HEK293 (cell line): ENCODE results near the gene SNX19.
"Not testable (repeated sequence)": the region's sequence is repeated elsewhere in the genome, so short reads cannot be mapped to it uniquely, and the experiment has no call there.

Experiments
- CTCF ChIA-PET: fragments of 350-600 bp; formaldehyde crosslinking; extraction: SDS; loops from one replicate; lab custom pipeline; 2021; ENCODE audit warnings: antibody characterized with exemption; lab: Yijun Ruan, JAX
- POLR2A ChIA-PET: fragments of 300-600 bp; formaldehyde crosslinking; extraction: SDS; loops from one replicate; lab custom pipeline; 2020; ENCODE audit warnings: antibody characterized with exemption, inconsistent platforms; lab: Yijun Ruan, JAX
- H3K27ac ChIP-seq: fragments of 200-500 bp; sonication (Bioruptor generic); 2 replicates; pipeline ENCODE4 v1.5.1; 2014; ENCODE audit warnings: low read depth, low read length, control low read depth, inconsistent platforms; ENCODE audit errors: extremely low read depth
- H3K36me3 ChIP-seq, 2 experiments: fragments of 200-500 bp in 1 of 2; sonication (Bioruptor generic) in 1 of 2; 1 replicate in 1 of 2; 2 replicates in 1 of 2; pipeline ENCODE4 v1.5.1; 2014 to 2017; ENCODE audit warnings: inconsistent platforms in 2 of 2, low read length in 2 of 2; ENCODE audit not compliant: control insufficient read depth in 2 of 2, insufficient read depth in 1 of 2
- H3K4me1 ChIP-seq: fragments of 200-500 bp; sonication (Bioruptor generic); 2 replicates; pipeline ENCODE4 v1.5.1; 2014; ENCODE audit warnings: mild to moderate bottlenecking, low read length, inconsistent platforms; ENCODE audit not compliant: control insufficient read depth, insufficient read depth
- H3K4me3 ChIP-seq: 2 replicates; pipeline ENCODE4 v1.5.1; 2011; ENCODE audit warnings: low read depth, mild to moderate bottlenecking, control low read depth, low read length, moderate library complexity
- H3K9me3 ChIP-seq: fragments of 200-500 bp; sonication (Bioruptor generic); 2 replicates; pipeline ENCODE4 v1.5.1; 2014; ENCODE audit warnings: low read depth, low read length, inconsistent platforms; ENCODE audit not compliant: control insufficient read depth, insufficient read depth
- GLIS1 ChIP-seq: fragments of 450-650 bp; formaldehyde crosslinking; IDR thresholded peaks from 2 replicates; pipeline ENCODE4 v1.5.1; 2016; ENCODE audit warnings: missing biosample characterization, missing genetic modification characterization
- SALL2 ChIP-seq: fragments of 450-650 bp; formaldehyde crosslinking; IDR thresholded peaks from 2 replicates; pipeline ENCODE4 v1.5.0; 2017; ENCODE audit warnings: missing biosample characterization, mild to moderate bottlenecking, missing genetic modification characterization, borderline replicate concordance
- SCRT1 ChIP-seq: fragments of 450-650 bp; formaldehyde crosslinking; IDR thresholded peaks from 2 replicates; pipeline ENCODE4 v1.5.1; 2016; ENCODE audit warnings: missing biosample characterization, missing genetic modification characterization, borderline replicate concordance
- ZBTB21 ChIP-seq: fragments of 450-650 bp; formaldehyde crosslinking; IDR thresholded peaks from 2 replicates; pipeline ENCODE4 v1.5.1; 2017; ENCODE audit warnings: missing biosample characterization, missing genetic modification characterization
- ZBTB8A ChIP-seq: fragments of 450-650 bp; formaldehyde crosslinking; IDR thresholded peaks from 2 replicates; pipeline ENCODE4 v1.5.1; 2016; ENCODE audit warnings: missing biosample characterization, missing genetic modification characterization
- ZFP3 ChIP-seq: fragments of 450-650 bp; formaldehyde crosslinking; IDR thresholded peaks from 2 replicates; pipeline ENCODE4 v1.5.1; 2016; ENCODE audit warnings: low read depth, missing biosample characterization, missing genetic modification characterization
- ZNF138 ChIP-seq: fragments of 450-650 bp; formaldehyde crosslinking; IDR thresholded peaks from 2 replicates; pipeline ENCODE4 v1.5.1; 2016; ENCODE audit warnings: missing biosample characterization, missing genetic modification characterization, borderline replicate concordance
- ZNF146 ChIP-seq: fragments of 450-650 bp; formaldehyde crosslinking; IDR thresholded peaks from 2 replicates; pipeline ENCODE4 v1.5.1; 2016; ENCODE audit warnings: missing biosample characterization, missing genetic modification characterization
- ZNF202 ChIP-seq: fragments of 450-650 bp; formaldehyde crosslinking; IDR thresholded peaks from 2 replicates; pipeline ENCODE4 v1.5.1; 2016; ENCODE audit warnings: missing biosample characterization, missing genetic modification characterization, borderline replicate concordance
- ZNF211 ChIP-seq: fragments of 450-650 bp; formaldehyde crosslinking; IDR thresholded peaks from 2 replicates; pipeline ENCODE4 v1.5.1; 2016; ENCODE audit warnings: low read depth, missing biosample characterization, missing genetic modification characterization
- ZNF223 ChIP-seq: fragments of 450-650 bp; formaldehyde crosslinking; IDR thresholded peaks from 2 replicates; pipeline ENCODE4 v1.5.1; 2016; ENCODE audit warnings: missing biosample characterization, missing genetic modification characterization
- ZNF596 ChIP-seq: fragments of 450-650 bp; IDR thresholded peaks from 2 replicates; pipeline ENCODE4 v1.5.0; 2018; ENCODE audit warnings: missing biosample characterization, mild to moderate bottlenecking, missing genetic modification characterization, moderate library complexity
- ZNF777 ChIP-seq: fragments of 450-650 bp; formaldehyde crosslinking; IDR thresholded peaks from 2 replicates; pipeline ENCODE4 v1.5.1; 2017; ENCODE audit warnings: missing biosample characterization, missing genetic modification characterization, borderline replicate concordance
- TF ChIP-seq, protein P1 (sequence below): fragments of 450-650 bp; formaldehyde crosslinking; IDR thresholded peaks from 2 replicates; pipeline ENCODE4 v1.5.1; 2016; ENCODE audit warnings: missing biosample characterization, missing genetic modification characterization
- TF ChIP-seq, protein P2 (sequence below): fragments of 450-650 bp; formaldehyde crosslinking; conservative IDR thresholded peaks from 2 replicates; pipeline ENCODE4 v1.5.1; 2016; ENCODE audit warnings: low read depth, missing biosample characterization, missing genetic modification characterization
- TF ChIP-seq, protein P3 (sequence below): fragments of 450-650 bp; formaldehyde crosslinking; conservative IDR thresholded peaks from 2 replicates; pipeline ENCODE4 v1.5.1; 2016; ENCODE audit warnings: low read depth, missing biosample characterization, missing genetic modification characterization

SNX19 gene

DNA sequence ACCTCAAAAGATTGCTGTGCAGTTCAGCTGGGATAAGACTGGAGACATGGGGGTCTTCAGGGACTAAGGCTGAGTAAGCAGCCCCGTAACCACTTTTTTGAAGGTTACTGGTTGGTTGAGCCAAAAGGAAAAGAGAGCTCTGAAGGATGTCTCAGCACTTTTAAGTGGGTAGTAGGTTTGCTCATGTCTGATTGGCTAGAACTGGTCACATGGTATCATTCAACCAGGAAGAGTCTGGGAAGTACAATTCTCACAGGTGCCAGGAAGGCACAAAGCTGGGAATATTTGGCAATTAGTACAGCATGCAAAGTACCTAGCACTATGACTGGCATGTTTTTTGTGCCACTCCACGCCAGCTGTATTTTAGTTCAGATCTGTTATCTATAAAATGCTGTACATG is 58.1 kb downstream of the SNX19 start (continued):
- TF ChIP-seq ZNF596 (tag by site-specific recombination) (no peak), ZBTB8A (tag by site-specific recombination) (no peak), ZNF202 (tag by site-specific recombination) (no peak), ZNF777 (tag by site-specific recombination) (no peak), GLIS1 (no peak), SALL2 (tag by site-specific recombination) (no peak), ZBTB21 (tag by site-specific recombination) (no peak), SCRT1 (tag by site-specific recombination) (no peak), ZNF223 (tag by site-specific recombination) (no peak), ZNF138 (tag by site-specific recombination) (no peak), ZNF211 (tag by site-specific recombination) (no peak), ZFP3 (tag by site-specific recombination) (no peak)
- TF ChIP-seq, protein P1, sequence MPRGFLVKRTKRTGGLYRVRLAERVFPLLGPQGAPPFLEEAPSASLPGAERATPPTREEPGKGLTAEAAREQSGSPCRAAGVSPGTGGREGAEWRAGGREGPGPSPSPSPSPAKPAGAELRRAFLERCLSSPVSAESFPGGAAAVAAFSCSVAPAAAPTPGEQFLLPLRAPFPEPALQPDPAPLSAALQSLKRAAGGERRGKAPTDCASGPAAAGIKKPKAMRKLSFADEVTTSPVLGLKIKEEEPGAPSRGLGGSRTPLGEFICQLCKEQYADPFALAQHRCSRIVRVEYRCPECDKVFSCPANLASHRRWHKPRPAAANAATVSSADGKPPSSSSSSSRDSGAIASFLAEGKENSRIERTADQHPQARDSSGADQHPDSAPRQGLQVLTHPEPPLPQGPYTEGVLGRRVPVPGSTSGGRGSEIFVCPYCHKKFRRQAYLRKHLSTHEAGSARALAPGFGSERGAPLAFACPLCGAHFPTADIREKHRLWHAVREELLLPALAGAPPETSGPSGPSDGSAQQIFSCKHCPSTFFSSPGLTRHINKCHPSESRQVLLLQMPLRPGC (tag by site-specific recombination): no peak
- TF ChIP-seq, protein P2, sequence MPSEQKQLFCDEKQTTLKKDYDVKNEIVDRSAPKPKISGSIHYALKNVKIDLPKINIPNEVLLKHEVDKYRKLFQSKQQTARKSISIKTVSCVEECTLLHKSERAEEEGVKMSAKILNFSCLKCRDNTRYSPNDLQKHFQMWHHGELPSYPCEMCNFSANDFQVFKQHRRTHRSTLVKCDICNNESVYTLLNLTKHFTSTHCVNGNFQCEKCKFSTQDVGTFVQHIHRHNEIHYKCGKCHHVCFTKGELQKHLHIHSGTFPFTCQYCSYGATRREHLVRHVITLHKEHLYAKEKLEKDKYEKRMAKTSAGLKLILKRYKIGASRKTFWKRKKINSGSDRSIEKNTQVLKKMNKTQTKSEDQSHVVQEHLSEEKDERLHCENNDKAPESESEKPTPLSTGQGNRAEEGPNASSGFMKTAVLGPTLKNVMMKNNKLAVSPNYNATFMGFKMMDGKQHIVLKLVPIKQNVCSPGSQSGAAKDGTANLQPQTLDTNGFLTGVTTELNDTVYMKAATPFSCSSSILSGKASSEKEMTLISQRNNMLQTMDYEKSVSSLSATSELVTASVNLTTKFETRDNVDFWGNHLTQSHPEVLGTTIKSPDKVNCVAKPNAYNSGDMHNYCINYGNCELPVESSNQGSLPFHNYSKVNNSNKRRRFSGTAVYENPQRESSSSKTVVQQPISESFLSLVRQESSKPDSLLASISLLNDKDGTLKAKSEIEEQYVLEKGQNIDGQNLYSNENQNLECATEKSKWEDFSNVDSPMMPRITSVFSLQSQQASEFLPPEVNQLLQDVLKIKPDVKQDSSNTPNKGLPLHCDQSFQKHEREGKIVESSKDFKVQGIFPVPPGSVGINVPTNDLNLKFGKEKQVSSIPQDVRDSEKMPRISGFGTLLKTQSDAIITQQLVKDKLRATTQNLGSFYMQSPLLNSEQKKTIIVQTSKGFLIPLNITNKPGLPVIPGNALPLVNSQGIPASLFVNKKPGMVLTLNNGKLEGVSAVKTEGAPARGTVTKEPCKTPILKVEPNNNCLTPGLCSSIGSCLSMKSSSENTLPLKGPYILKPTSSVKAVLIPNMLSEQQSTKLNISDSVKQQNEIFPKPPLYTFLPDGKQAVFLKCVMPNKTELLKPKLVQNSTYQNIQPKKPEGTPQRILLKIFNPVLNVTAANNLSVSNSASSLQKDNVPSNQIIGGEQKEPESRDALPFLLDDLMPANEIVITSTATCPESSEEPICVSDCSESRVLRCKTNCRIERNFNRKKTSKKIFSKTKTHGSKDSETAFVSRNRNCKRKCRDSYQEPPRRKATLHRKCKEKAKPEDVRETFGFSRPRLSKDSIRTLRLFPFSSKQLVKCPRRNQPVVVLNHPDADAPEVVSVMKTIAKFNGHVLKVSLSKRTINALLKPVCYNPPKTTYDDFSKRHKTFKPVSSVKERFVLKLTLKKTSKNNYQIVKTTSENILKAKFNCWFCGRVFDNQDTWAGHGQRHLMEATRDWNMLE (tag by site-specific recombination): no peak
- TF ChIP-seq, protein P3, sequence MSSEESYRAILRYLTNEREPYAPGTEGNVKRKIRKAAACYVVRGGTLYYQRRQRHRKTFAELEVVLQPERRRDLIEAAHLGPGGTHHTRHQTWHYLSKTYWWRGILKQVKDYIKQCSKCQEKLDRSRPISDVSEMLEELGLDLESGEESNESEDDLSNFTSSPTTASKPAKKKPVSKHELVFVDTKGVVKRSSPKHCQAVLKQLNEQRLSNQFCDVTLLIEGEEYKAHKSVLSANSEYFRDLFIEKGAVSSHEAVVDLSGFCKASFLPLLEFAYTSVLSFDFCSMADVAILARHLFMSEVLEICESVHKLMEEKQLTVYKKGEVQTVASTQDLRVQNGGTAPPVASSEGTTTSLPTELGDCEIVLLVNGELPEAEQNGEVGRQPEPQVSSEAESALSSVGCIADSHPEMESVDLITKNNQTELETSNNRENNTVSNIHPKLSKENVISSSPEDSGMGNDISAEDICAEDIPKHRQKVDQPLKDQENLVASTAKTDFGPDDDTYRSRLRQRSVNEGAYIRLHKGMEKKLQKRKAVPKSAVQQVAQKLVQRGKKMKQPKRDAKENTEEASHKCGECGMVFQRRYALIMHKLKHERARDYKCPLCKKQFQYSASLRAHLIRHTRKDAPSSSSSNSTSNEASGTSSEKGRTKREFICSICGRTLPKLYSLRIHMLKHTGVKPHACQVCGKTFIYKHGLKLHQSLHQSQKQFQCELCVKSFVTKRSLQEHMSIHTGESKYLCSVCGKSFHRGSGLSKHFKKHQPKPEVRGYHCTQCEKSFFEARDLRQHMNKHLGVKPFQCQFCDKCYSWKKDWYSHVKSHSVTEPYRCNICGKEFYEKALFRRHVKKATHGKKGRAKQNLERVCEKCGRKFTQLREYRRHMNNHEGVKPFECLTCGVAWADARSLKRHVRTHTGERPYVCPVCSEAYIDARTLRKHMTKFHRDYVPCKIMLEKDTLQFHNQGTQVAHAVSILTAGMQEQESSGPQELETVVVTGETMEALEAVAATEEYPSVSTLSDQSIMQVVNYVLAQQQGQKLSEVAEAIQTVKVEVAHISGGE (tag by site-specific recombination): no peak

DNA sequence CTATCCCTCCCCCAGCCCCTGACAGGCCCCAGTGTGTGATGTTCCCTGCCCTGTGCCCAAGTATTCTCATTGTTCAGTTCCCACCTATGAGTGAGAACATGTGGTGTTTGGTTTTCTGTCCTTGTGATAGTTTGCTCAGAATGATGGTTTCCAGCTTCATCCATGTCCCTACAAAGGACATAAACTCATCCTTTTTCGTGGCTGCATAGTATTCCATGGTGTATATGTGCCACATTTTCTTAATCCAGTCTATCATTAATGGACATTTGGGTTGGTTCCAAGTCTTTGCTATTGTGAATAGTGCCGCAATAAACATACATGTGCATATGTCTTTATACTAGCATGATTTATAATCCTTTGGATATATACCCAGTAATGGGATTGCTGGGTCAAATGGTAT is 60.6 kb downstream of the SNX19 start:
- H3K9me3 ChIP-seq, H3K27ac ChIP-seq, H3K4me3 ChIP-seq, H3K4me1 ChIP-seq, POLR2A ChIA-PET, H3K36me3 ChIP-seq: not testable (repeated sequence)
- peak; percentile 81 for TF ChIP-seq ZNF146 (tag by site-specific recombination)
- CTCF ChIA-PET: interaction anchor here (14.4 kb wide), 1 partner anchor 422 kb away, joined by 408 read pairs; the partner anchor contains the start of gene ADAMTS8
